AG04450 (cell line): ENCODE results near the gene HM13. TPM values are rescaled to one million over a fixed set of nuclear protein-coding genes. Genes with fewer than 3 reads are reported as not detected.

Experiments
- CTCF ChIA-PET: fragments of 300-600, 350-600 bp; formaldehyde crosslinking; extraction: SDS; loops from one replicate; lab custom pipeline; 2022; ENCODE audit warnings: antibody characterized with exemption, inconsistent platforms; lab: Charles Lee
- POLR2A ChIA-PET: fragments of 350-600 bp; formaldehyde crosslinking; extraction: SDS; loops from one replicate; lab custom pipeline; 2021; ENCODE audit warnings: antibody characterized with exemption, inconsistent platforms; lab: Yijun Ruan, JAX
- DNase-seq: peaks from one replicate; pipeline ENCODE4 v3.0.0-alpha.2; 2011; ENCODE audit warnings: low read depth, low spot score
- H3K27ac ChIP-seq: one replicate; pipeline ENCODE4 v1.5.1; 2012; ENCODE audit warnings: low read depth, low read length, control low read depth
- H3K27me3 ChIP-seq: one replicate; pipeline ENCODE4 v1.6.0; 2012; ENCODE audit warnings: low read length; ENCODE audit not compliant: control insufficient read depth, insufficient read depth
- H3K4me3 ChIP-seq: 2 replicates; pipeline ENCODE4 v1.5.1; 2011; ENCODE audit warnings: mild to moderate bottlenecking, low read depth, low read length, control low read depth
- H3K9me3 ChIP-seq: 2 replicates; pipeline ENCODE4 v1.5.1; 2012; ENCODE audit warnings: low read length; ENCODE audit not compliant: control insufficient read depth, insufficient read depth
- CTCF ChIP-seq: IDR thresholded peaks from 2 replicates; pipeline ENCODE4 v1.5.1; 2011; ENCODE audit warnings: low read depth, low read length, control low read depth, inconsistent platforms
- polyA plus RNA-seq: library from polyadenylated mRNA; depleted of rRNA; stranded (reverse); fragments of >200 nt; gene quantifications from 2 replicates; pipeline ENCODE4 v1.2.3, GENCODE V29; 2011

HM13 gene
- polyA plus RNA-seq, 1 experiment = 167 TPM

GRCh38 chr20:31560094-31560745 lies 46.0 kb downstream of the HM13 start:
- H3K27me3 ChIP-seq = no peaks in the 10 kb centered on the region
- TF ChIP-seq CTCF = peak; percentile 94
- ChIA-PET POLR2A (interaction anchor here (0.6 to 4.4 kb wide), 10 partner anchors 9 to 52 kb away, joined by 3 to 55 read pairs (median 7); partner anchors contain the start of gene ID1), CTCF (interaction anchor here (0.6 to 23.4 kb wide), 24 partner anchors 9 to 163 kb away, joined by 3 to 1107 read pairs (median 5); partner anchors contain the start of genes BCL2L1 and ID1)
- no peaks in the 10 kb centered on the region for H3K9me3 ChIP-seq
- H3K27ac ChIP-seq = peak overlapping the region; percentile 99
- H3K4me3 ChIP-seq = no peak overlapping the region
- peak; percentile 62 for DNase-seq

DNA sequence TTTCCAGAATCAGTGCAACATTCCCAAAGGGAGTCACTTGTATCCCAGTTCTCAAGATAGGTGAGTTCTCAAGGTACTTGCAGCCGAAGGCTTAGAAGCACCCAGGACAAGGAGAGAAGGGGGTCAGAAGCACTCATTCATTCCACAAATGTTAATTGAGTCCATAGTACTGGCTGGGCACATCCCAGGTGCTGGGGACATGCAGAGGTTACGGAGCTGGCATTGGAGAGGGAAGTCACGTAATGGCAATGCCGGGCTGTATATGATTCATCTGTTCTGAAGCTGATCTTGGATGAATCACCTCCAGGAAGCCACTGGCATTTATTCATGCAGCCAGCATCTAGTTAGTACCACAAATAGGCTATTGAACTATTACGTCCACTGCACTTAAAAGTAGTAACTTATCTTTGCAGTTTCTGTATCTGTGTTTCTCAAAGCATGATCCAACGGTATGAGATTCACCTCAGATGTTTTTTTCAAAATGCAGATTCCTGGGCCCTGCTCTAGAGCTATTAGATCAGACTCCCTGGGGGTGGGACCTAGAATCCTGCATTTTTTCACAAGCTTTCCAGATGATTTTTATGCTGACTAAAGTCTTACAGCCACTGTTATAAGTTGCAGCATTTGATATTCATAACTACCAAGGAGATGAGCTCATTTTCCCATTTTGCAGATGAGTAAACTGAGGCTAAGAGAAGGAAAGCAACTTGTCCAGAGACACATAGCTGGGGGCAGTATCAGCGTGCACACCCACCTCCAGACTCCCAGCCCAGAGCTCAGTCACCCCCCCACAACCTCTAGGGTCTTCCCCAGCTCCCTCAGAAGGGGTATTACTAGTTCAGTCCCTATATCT lies 46.7 kb downstream of the HM13 start:
- no peak overlapping the region for H3K4me3 ChIP-seq
- H3K27me3 ChIP-seq = no peaks in the 10 kb centered on the region
- ChIA-PET POLR2A (interaction anchor here (0.6 to 4.4 kb wide), 12 partner anchors 9 to 163 kb away, joined by 3 to 55 read pairs (median 6); partner anchors contain the start of gene ID1), CTCF (interaction anchor here (0.6 to 23.4 kb wide), 20 partner anchors 9 to 199 kb away, joined by 3 to 1107 read pairs (median 5); partner anchors contain the start of genes BCL2L1 and ID1)
- H3K27ac ChIP-seq = peak overlapping the region; percentile 99
- TF ChIP-seq CTCF = no peak
- DNase-seq = peak; percentile 90
- H3K9me3 ChIP-seq = no peaks in the 10 kb centered on the region

DNA sequence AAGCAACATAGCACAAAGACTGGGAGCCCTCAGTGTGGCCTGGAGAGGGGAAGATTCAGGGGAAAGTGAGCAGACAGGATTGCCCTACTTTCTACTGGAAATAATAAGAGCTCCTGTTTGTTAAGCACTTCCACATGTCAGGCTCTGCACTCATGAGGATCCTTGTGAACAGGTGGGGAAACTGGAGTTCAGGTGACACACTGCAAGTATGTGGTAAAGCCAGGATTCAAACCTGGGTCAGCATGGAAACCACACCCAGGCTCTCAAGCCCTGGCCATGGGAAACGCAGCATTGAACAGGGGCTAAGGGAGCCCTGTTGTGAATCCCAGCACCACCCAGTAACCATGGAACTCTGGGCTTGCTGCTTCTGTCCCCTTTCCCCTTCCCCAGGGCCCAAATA lies 48.0 kb downstream of the HM13 start:
- ChIA-PET POLR2A (interaction anchor here (1.1 to 4.4 kb wide), 5 partner anchors 11 to 50 kb away, joined by 3 to 55 read pairs (median 9); partner anchors contain the start of gene ID1), CTCF (interaction anchor here (0.6 to 23.4 kb wide), 34 partner anchors 8 to 196 kb away, joined by 3 to 1107 read pairs (median 4); partner anchors contain the start of genes BCL2L1, HM13 and ID1)
- no peak overlapping the region for H3K4me3 ChIP-seq
- H3K9me3 ChIP-seq = no peaks in the 10 kb centered on the region
- H3K27me3 ChIP-seq = no peaks in the 10 kb centered on the region
- DNase-seq = no peak
- H3K27ac ChIP-seq = no peak overlapping the region
- TF ChIP-seq CTCF = no peak

DNA sequence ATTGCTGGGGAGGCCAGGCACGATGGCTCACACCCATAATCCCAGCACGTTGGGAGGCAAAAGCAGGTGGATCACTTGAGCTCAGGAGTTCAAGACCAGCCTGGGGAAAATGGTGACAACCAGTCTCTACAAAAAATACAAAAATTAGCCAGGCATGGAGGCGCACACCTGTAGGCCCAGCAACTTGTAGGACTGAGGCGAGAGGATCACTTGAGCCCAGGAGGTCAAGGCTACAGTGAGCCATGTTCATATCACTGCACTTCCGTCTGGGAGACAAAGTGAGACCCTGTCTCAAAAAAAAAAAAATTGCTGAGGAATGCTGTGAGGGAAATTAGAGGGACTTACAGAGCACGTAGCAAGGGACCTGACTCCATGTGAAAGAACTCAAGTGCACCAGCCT lies 50.0 kb downstream of the HM13 start:
- DNase-seq = no peak
- CTCF ChIA-PET = interaction anchor here (7.1 to 23.4 kb wide), 2 partner anchors 46 to 159 kb away, joined by 61 to 1107 read pairs; partner anchors contain the start of genes BCL2L1 and ID1
- no peaks in the 10 kb centered on the region for H3K9me3 ChIP-seq
- POLR2A ChIA-PET = no interaction called here
- H3K4me3 ChIP-seq = no peak overlapping the region
- H3K27ac ChIP-seq = no peak overlapping the region
- TF ChIP-seq CTCF = no peak
- H3K27me3 ChIP-seq = no peaks in the 10 kb centered on the region
